Mucosa of descending colon (tissue), 3 donors: ENCODE measurements around the gene MSANTD4. TPM values are rescaled to one million over a fixed set of nuclear protein-coding genes. Genes with fewer than 3 reads are reported as not detected.

Source experiments
- ATAC-seq: fragments of 200-7000 bp; cut with Tn5 transposase; one replicate; pipeline ENCODE4 v1.9.1; 2020; ENCODE audit warnings: mild to moderate bottlenecking, moderate library complexity
- DNase-seq, 3 donors: peaks; one replicate each; pipeline ENCODE4 v3.0.0-alpha.2; 2020
- H3K36me3 ChIP-seq: fragments of 200-600 bp; one replicate; pipeline ENCODE4 v1.8.0; 2021; ENCODE audit warnings: low read depth, mild to moderate bottlenecking
- H3K4me1 ChIP-seq: fragments of 200-600 bp; one replicate; pipeline ENCODE4 v1.8.0; 2021; ENCODE audit warnings: low read depth, mild to moderate bottlenecking
- H3K4me3 ChIP-seq: fragments of 200-600 bp; one replicate; pipeline ENCODE4 v1.8.0; 2021; ENCODE audit warnings: mild to moderate bottlenecking
- H3K9me3 ChIP-seq: fragments of 200-600 bp; one replicate; pipeline ENCODE4 v1.8.0; 2021; ENCODE audit warnings: mild to moderate bottlenecking
- intact Hi-C, 2 donors: fragments of 100-400 bp; cut with DNase I in 1 of 2; cut with micrococcal nuclease in 1 of 2; formaldehyde crosslinking; loops; one replicate each; pipeline versions ENCODE4 v1.11.0 to v1.11.1; 2022; cut with DNase I, micrococcal nuclease
- total RNA-seq, 3 donors: library from RNA; stranded (reverse); fragmentation: NEBNext Ultra II Directional in 2 of 3; extraction: Animal tissue kit (Norgen Biotek cat#: 25700) in 2 of 3; gene quantifications; one replicate each; pipeline versions ENCODE4 v1.2.1 to v1.2.4, GENCODE V29; 2021 to 2023
- TF ChIP-seq, protein P1 (sequence below): fragments of 200-600 bp; IDR thresholded peaks from one replicate; pipeline ENCODE4 v1.8.0; 2022; ENCODE audit warnings: antibody characterized with exemption, mild to moderate bottlenecking
- donor health status: DM: no; HTN: no; CAD: no; lungs with moderate emphysema.
- donor health status: DM: no; HTN: no; CAD: no.
- donor health status: DM: no; HTN: yes; CAD: no.

Gene MSANTD4
- total RNA-seq, 3 donors from 2014 or later: 6.2 to 21.3 (median 7.8) TPM

- intact Hi-C loops: no loop called here
- Histone ChIP-seq H3K4me3 (no peak overlapping the region), H3K9me3 (no peaks in the 10 kb centered on the region), H3K4me1 (no peaks in the 10 kb centered on the region), H3K36me3 (no peaks in the 10 kb centered on the region)
- no peak for ATAC-seq
- no peak for DNase-seq
- TF ChIP-seq, protein P1, sequence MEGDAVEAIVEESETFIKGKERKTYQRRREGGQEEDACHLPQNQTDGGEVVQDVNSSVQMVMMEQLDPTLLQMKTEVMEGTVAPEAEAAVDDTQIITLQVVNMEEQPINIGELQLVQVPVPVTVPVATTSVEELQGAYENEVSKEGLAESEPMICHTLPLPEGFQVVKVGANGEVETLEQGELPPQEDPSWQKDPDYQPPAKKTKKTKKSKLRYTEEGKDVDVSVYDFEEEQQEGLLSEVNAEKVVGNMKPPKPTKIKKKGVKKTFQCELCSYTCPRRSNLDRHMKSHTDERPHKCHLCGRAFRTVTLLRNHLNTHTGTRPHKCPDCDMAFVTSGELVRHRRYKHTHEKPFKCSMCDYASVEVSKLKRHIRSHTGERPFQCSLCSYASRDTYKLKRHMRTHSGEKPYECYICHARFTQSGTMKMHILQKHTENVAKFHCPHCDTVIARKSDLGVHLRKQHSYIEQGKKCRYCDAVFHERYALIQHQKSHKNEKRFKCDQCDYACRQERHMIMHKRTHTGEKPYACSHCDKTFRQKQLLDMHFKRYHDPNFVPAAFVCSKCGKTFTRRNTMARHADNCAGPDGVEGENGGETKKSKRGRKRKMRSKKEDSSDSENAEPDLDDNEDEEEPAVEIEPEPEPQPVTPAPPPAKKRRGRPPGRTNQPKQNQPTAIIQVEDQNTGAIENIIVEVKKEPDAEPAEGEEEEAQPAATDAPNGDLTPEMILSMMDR: no peak
Measured at GRCh38 chr11:105988197-105988596, 33.8 kb downstream of the MSANTD4 start.

DNA sequence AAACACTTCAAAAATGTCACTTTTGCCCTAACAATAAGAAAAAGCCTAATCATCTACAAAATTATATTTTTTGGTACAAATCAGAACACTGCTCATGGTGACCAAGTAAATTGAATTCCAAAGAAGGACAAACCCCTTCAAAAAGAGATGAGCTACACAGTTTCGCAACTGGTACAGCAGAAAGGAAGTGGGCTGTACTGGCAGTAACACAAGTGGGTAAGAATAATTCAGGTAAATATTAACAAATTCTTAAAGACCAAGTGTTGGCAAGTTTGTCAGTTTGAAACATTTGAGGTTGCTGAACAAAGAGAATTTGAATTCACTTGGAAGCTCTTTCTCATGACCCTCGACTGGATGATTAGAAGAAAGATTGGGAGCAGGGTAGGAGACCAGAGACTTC lies 35.5 kb downstream of the MSANTD4 start:
- DNase-seq (no peak), ATAC-seq (no peak)
- Histone ChIP-seq H3K4me1 (no peaks in the 10 kb centered on the region), H3K4me3 (no peak overlapping the region), H3K36me3 (no peaks in the 10 kb centered on the region), H3K9me3 (no peaks in the 10 kb centered on the region)
- intact Hi-C loops: no loop called here
- TF ChIP-seq, protein P1: no peak

GRCh38 chr11:105979997-105980703 lies 41.9 kb downstream of the MSANTD4 start:
- TF ChIP-seq, protein P1: no peak
- DNase-seq: no peak
- no peaks in the 10 kb centered on the region for H3K36me3 ChIP-seq
- no peaks in the 10 kb centered on the region for H3K4me1 ChIP-seq
- no peaks in the 10 kb centered on the region for H3K9me3 ChIP-seq
- H3K4me3 ChIP-seq: no peak overlapping the region
- intact Hi-C loops: no loop called here
- no peak for ATAC-seq

- H3K4me1 ChIP-seq: no peaks in the 10 kb centered on the region
- H3K36me3 ChIP-seq: no peaks in the 10 kb centered on the region
- intact Hi-C loops: no loop called here
- H3K9me3 ChIP-seq: no peaks in the 10 kb centered on the region
- DNase-seq (no peak), ATAC-seq (no peak)
- TF ChIP-seq, protein P1: no peak
- no peak overlapping the region for H3K4me3 ChIP-seq
Measured at GRCh38 chr11:105975128-105975527, 46.9 kb downstream of the MSANTD4 start.

- no peak overlapping the region for H3K4me3 ChIP-seq
- H3K9me3 ChIP-seq: no peaks in the 10 kb centered on the region
- intact Hi-C loops: no loop called here
- TF ChIP-seq, protein P1: no peak
- DNase-seq (no peak), ATAC-seq (no peak)
- no peaks in the 10 kb centered on the region for H3K36me3 ChIP-seq
- no peaks in the 10 kb centered on the region for H3K4me1 ChIP-seq
Measured at GRCh38 chr11:105969756-105970155, 52.3 kb downstream of the MSANTD4 start.
